OCI-LY3 (cell line): ENCODE data around the gene PLCB4.

Source experiments
- H2AFZ ChIP-seq: fragments of 200-600, 300-600 bp; shearing (Covaris generic); 2 replicates; pipeline ENCODE4 v1.6.0; 2014; ENCODE audit warnings: antibody characterized with exemption, low read depth, low read length
- H3K27ac ChIP-seq: fragments of 200-600, 300-600 bp; sonication (generic); 2 replicates; pipeline ENCODE4 v1.5.1; 2014; ENCODE audit warnings: mild to moderate bottlenecking, low read length, moderate library complexity, mixed read lengths
- H3K27me3 ChIP-seq: fragments of 200-600, 300-600 bp; sonication (generic); 2 replicates; pipeline ENCODE4 v1.6.1; 2014; ENCODE audit warnings: low read depth, low read length, mixed read lengths
- H3K36me3 ChIP-seq: fragments of 200-600, 300-600 bp; sonication (generic); replicated peaks from 2 replicates; pipeline ENCODE3; 2014; ENCODE audit warnings: low read depth, low read length, mixed read lengths
- H3K4me1 ChIP-seq: fragments of 300-600, 200-600 bp; sonication (generic); 2 replicates; pipeline ENCODE4 v1.6.1; 2014; ENCODE audit warnings: low read length, mixed read lengths
- H3K4me2 ChIP-seq: fragments of 200-600, 300-600 bp; sonication (generic); 2 replicates; pipeline ENCODE4 v1.6.1; 2014; ENCODE audit warnings: low read length, mixed read lengths
- H3K4me3 ChIP-seq: fragments of 300-600, 200-600 bp; sonication (generic); 2 replicates; pipeline ENCODE4 v1.5.1; 2014; ENCODE audit warnings: antibody characterized with exemption, mild to moderate bottlenecking, low read length, moderate library complexity
- H3K79me2 ChIP-seq: fragments of 300-600, 200-600 bp; shearing (Covaris generic); 2 replicates; pipeline ENCODE4 v1.6.1; 2014; ENCODE audit warnings: mild to moderate bottlenecking, low read length, mixed read lengths
- H3K9ac ChIP-seq: fragments of 300-600, 200-600 bp; shearing (Covaris generic); 2 replicates; pipeline ENCODE4 v1.6.0; 2014; ENCODE audit warnings: mild to moderate bottlenecking, low read length, moderate library complexity
- H3K9me3 ChIP-seq: fragments of 200-600, 300-600 bp; shearing (Covaris generic); 2 replicates; pipeline ENCODE4 v1.6.1; 2014; ENCODE audit warnings: low read length, mixed read lengths; ENCODE audit not compliant: insufficient read depth
- H4K20me1 ChIP-seq: fragments of 200-600, 300-600 bp; sonication (generic); 2 replicates; pipeline ENCODE4 v1.6.1; 2016; ENCODE audit warnings: low read length, mixed read lengths; ENCODE audit not compliant: insufficient read depth
- CTCF ChIP-seq: fragments of 200-600, 300-600 bp; sonication (generic); IDR thresholded peaks from 2 replicates; pipeline ENCODE4 v1.5.1; 2014; ENCODE audit warnings: antibody characterized with exemption, low read length, low read depth
- EZH2phosphoT487 ChIP-seq: fragments of 200-600 bp; shearing (Covaris generic); IDR thresholded peaks from 2 replicates; pipeline ENCODE4 v1.6.1; 2018; ENCODE audit warnings: antibody characterized with exemption, mixed run types, low read depth

Gene PLCB4

GRCh38 chr20:9134346-9134745, 65.5 kb downstream of the PLCB4 start:
- no peaks in the 10 kb centered on the region for H3K36me3 ChIP-seq
- no peak overlapping the region for H2AFZ ChIP-seq
- TF ChIP-seq CTCF (no peak), EZH2phosphoT487 (no peak)
- no peaks in the 10 kb centered on the region for H4K20me1 ChIP-seq
- H3K9ac ChIP-seq, result no peak overlapping the region
- H3K4me2 ChIP-seq, result no peak overlapping the region
- no peaks in the 10 kb centered on the region for H3K9me3 ChIP-seq
- no peaks in the 10 kb centered on the region for H3K79me2 ChIP-seq
- no peaks in the 10 kb centered on the region for H3K4me1 ChIP-seq
- no peak overlapping the region for H3K27ac ChIP-seq
- H3K4me3 ChIP-seq, result no peak overlapping the region
- no peaks in the 10 kb centered on the region for H3K27me3 ChIP-seq

GRCh38 chr20:9136114-9136513, 67.2 kb downstream of the PLCB4 start:
- Histone ChIP-seq H3K4me3 (no peak overlapping the region), H3K79me2 (no peaks in the 10 kb centered on the region), H3K4me2 (no peak overlapping the region), H3K9me3 (no peaks in the 10 kb centered on the region), H3K27ac (no peak overlapping the region), H4K20me1 (no peaks in the 10 kb centered on the region), H3K4me1 (no peaks in the 10 kb centered on the region), H3K27me3 (no peaks in the 10 kb centered on the region), H3K36me3 (no peaks in the 10 kb centered on the region), H3K9ac (no peak overlapping the region), H2AFZ (no peak overlapping the region)
- no peak for TF ChIP-seq CTCF

GRCh38 chr20:9137001-9137400, 68.1 kb downstream of the PLCB4 start:
- Histone ChIP-seq H3K4me1 (no peaks in the 10 kb centered on the region), H3K9me3 (no peaks in the 10 kb centered on the region), H3K79me2 (no peaks in the 10 kb centered on the region), H3K4me2 (no peak overlapping the region), H3K9ac (no peak overlapping the region), H3K27me3 (no peaks in the 10 kb centered on the region), H2AFZ (no peak overlapping the region), H3K36me3 (no peaks in the 10 kb centered on the region), H4K20me1 (no peaks in the 10 kb centered on the region), H3K27ac (no peak overlapping the region), H3K4me3 (no peak overlapping the region)
- TF ChIP-seq EZH2phosphoT487 (no peak), CTCF (no peak)

GRCh38 chr20:9139106-9139833, 70.4 kb downstream of the PLCB4 start:
- Histone ChIP-seq H3K27me3 (no peaks in the 10 kb centered on the region), H3K4me2 (no peak overlapping the region), H3K9ac (no peak overlapping the region), H3K9me3 (no peaks in the 10 kb centered on the region), H4K20me1 (no peaks in the 10 kb centered on the region), H2AFZ (no peak overlapping the region), H3K79me2 (no peaks in the 10 kb centered on the region), H3K27ac (no peak overlapping the region), H3K4me1 (no peaks in the 10 kb centered on the region), H3K36me3 (no peaks in the 10 kb centered on the region), H3K4me3 (no peak overlapping the region)
- TF ChIP-seq EZH2phosphoT487 (no peak), CTCF (no peak)
